Mesothelial cell of epicardium (in vitro differentiated cells): ENCODE data around the gene PCDHB5. TPM values are rescaled to one million over a fixed set of nuclear protein-coding genes. Genes with fewer than 3 reads are reported as not detected.
"Not testable (repeated sequence)": the region's sequence is repeated elsewhere in the genome, so short reads cannot be mapped to it uniquely, and the experiment has no call there.

ENCODE experiments used
- DNase-seq, 2 experiments: peaks; one replicate each; pipeline ENCODE4 v3.0.0; 2021; ENCODE audit warnings: low spot score in 2 of 2; ENCODE audit not compliant: unreplicated experiment in 2 of 2
- H3K27ac Mint-ChIP-seq: 2 replicates; pipeline ENCODE4 v1.8.0; 2021; ENCODE audit warnings: mixed read lengths
- H3K27me3 Mint-ChIP-seq: 2 replicates; pipeline ENCODE4 v1.8.0; 2021; ENCODE audit warnings: low read depth, mixed read lengths
- H3K36me3 Mint-ChIP-seq: 2 replicates; pipeline ENCODE4 v1.8.0; 2021; ENCODE audit warnings: mixed read lengths
- H3K4me1 Mint-ChIP-seq: 2 replicates; pipeline ENCODE4 v1.8.0; 2021; ENCODE audit warnings: mixed read lengths
- H3K4me3 Mint-ChIP-seq: 2 replicates; pipeline ENCODE4 v1.8.0; 2021; ENCODE audit warnings: mild to moderate bottlenecking, moderate library complexity, mixed read lengths
- H3K9me3 Mint-ChIP-seq: 2 replicates; pipeline ENCODE4 v1.8.0; 2021; ENCODE audit warnings: mixed read lengths
- total RNA-seq: library from RNA; stranded (reverse); gene quantifications from 3 replicates; pipeline ENCODE4 v1.2.1, GENCODE V29; 2021
- TF ChIP-seq, protein P1 (sequence below): fragments of 200-600 bp; sonication (generic); IDR thresholded peaks from one replicate; pipeline ENCODE4 v1.5.0; 2021; ENCODE audit warnings: antibody characterized with exemption; ENCODE audit not compliant: unreplicated experiment

PCDHB5 gene
- total RNA-seq, 1 donor from 2014 or later, result 6.0 TPM

DNA sequence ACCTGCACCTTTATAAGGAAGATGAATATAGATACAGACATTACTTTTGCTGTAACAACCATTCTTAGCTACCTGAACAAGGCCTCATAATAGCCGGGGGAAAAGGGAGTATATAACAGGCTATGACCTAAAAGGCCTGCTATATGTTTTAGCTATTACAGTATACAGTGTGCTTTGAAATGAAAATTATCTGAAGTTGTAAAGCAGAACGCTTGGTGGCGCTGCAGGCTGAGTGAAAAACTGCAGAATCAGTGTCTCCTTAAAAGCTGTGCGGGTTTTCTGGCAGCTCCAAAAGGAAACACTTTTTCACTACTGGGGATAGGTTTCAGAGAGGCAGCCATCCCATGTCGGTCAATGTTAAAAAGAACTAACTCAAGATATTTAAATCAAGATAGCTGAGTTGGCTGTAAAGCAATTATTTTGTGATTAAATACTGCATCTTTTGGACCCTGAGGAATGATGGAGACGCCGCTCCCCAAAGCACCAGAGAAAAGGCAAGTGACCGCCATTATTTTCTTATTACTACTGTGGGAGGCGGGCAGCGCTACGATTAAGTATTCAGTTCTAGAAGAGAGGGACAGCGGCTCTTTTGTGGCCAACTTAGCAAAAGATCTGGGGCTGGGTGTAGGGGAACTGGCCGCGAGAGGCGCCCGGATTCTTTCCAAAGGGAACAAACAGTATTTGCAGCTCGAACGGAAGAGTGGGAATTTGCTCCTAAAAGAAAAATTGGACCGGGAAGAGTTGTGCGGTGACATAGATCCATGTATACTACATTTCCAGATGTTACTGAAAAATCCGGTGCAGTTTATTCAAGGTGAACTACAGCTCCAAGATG lies 20.8 kb downstream of the PCDHB5 start:
- no peak overlapping the region for H3K4me3 Mint-ChIP-seq
- DNase-seq, result no peak
- no peak overlapping the region for H3K27ac Mint-ChIP-seq
- H3K36me3 Mint-ChIP-seq, result peaks cover 41% of the 10 kb centered on the region
- no peaks in the 10 kb centered on the region for H3K4me1 Mint-ChIP-seq
- TF ChIP-seq, protein P1, sequence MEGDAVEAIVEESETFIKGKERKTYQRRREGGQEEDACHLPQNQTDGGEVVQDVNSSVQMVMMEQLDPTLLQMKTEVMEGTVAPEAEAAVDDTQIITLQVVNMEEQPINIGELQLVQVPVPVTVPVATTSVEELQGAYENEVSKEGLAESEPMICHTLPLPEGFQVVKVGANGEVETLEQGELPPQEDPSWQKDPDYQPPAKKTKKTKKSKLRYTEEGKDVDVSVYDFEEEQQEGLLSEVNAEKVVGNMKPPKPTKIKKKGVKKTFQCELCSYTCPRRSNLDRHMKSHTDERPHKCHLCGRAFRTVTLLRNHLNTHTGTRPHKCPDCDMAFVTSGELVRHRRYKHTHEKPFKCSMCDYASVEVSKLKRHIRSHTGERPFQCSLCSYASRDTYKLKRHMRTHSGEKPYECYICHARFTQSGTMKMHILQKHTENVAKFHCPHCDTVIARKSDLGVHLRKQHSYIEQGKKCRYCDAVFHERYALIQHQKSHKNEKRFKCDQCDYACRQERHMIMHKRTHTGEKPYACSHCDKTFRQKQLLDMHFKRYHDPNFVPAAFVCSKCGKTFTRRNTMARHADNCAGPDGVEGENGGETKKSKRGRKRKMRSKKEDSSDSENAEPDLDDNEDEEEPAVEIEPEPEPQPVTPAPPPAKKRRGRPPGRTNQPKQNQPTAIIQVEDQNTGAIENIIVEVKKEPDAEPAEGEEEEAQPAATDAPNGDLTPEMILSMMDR, result peak; percentile 32
- no peaks in the 10 kb centered on the region for H3K27me3 Mint-ChIP-seq
- peaks cover 42% of the 10 kb centered on the region for H3K9me3 Mint-ChIP-seq

DNA sequence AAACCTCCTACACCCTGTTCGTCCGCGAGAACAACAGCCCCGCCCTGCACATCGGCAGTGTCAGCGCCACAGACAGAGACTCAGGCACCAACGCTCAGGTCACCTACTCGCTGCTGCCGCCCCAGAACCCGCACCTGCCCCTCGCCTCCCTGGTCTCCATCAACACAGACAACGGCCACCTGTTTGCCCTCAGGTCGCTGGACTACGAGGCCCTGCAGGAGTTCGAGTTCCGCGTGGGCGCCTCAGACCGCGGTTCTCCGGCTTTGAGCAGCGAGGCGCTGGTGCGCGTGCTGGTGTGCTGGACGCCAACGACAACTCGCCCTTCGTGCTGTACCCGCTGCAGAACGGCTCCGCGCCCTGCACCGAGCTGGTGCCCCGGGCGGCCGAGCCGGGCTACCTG lies 22.4 kb downstream of the PCDHB5 start:
- DNase-seq, H3K4me1 Mint-ChIP-seq, H3K27me3 Mint-ChIP-seq, H3K4me3 Mint-ChIP-seq, H3K27ac Mint-ChIP-seq: not testable (repeated sequence)
- Mint-ChIP-seq H3K9me3 (peaks cover 45% of the 10 kb centered on the region), H3K36me3 (peaks cover 32% of the 10 kb centered on the region)

DNA sequence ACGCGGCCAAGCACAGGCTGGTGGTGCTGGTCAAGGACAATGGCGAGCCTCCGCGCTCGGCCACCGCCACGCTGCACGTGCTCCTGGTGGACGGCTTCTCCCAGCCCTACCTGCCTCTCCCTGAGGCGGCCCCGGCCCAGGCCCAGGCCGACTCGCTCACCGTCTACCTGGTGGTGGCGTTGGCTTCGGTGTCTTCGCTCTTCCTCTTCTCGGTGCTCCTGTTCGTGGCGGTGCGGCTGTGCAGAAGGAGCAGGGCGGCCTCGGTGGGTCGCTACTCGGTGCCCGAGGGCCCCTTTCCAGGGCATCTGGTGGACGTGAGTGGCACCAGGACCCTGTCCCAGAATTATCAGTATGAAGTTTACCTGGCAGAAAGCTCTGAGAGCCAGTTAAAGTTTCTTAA lies 22.9 kb downstream of the PCDHB5 start:
- not testable (repeated sequence) for H3K27me3 Mint-ChIP-seq, H3K4me3 Mint-ChIP-seq, DNase-seq, H3K27ac Mint-ChIP-seq, H3K4me1 Mint-ChIP-seq
- Mint-ChIP-seq H3K9me3 (peaks cover 44% of the 10 kb centered on the region), H3K36me3 (peaks cover 28% of the 10 kb centered on the region)

DNA sequence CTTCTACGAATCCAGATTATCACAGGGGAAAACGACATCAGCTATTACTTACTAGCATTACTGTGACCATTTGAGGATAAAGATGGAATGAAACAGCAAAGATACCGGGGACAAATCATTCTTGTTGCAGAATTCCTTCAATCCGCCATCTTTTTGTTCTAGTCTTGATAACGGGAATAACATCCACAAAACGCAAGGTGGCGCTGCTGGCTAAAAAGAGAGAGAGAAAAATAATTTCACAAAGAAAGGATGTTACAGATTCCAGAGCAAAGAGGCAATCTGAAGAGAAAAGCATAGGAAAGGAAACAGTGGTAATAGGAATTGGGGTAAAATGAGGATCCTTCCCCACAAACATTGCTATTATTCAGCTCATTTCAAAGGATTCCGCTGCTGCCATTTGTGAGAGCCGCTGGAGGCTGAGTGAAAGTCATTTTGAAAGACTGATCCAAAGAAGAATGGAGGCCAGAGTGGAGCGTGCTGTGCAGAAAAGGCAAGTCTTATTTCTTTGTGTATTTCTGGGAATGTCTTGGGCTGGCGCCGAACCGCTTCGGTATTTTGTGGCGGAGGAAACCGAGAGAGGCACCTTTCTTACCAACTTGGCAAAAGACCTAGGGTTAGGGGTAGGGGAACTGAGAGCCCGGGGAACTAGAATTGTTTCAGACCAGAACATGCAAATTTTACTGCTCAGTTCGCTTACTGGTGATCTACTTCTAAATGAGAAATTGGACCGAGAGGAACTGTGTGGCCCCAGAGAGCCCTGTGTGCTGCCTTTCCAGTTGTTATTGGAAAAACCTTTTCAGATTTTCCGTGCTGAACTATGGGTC lies 37.6 kb downstream of the PCDHB5 start, which contains the start of gene PCDHB7:
PCDHB7 (plus strand) TSS at position 264 of the 824 bp plus-strand sequence; CDS start at position 456, 192 bp downstream.
- H3K27me3 Mint-ChIP-seq, result peaks cover 1% of the 10 kb centered on the region
- DNase-seq, result no peak
- H3K27ac Mint-ChIP-seq, result no peak within 1 kb of the TSS
- TF ChIP-seq, protein P1, result peak; percentile 47
- no peaks in the 10 kb centered on the region for H3K4me1 Mint-ChIP-seq
- H3K4me3 Mint-ChIP-seq, result no peak within 1 kb of the TSS
- peaks cover 13% of the 10 kb centered on the region for H3K36me3 Mint-ChIP-seq
- H3K9me3 Mint-ChIP-seq, result peaks cover 46% of the 10 kb centered on the region

DNA sequence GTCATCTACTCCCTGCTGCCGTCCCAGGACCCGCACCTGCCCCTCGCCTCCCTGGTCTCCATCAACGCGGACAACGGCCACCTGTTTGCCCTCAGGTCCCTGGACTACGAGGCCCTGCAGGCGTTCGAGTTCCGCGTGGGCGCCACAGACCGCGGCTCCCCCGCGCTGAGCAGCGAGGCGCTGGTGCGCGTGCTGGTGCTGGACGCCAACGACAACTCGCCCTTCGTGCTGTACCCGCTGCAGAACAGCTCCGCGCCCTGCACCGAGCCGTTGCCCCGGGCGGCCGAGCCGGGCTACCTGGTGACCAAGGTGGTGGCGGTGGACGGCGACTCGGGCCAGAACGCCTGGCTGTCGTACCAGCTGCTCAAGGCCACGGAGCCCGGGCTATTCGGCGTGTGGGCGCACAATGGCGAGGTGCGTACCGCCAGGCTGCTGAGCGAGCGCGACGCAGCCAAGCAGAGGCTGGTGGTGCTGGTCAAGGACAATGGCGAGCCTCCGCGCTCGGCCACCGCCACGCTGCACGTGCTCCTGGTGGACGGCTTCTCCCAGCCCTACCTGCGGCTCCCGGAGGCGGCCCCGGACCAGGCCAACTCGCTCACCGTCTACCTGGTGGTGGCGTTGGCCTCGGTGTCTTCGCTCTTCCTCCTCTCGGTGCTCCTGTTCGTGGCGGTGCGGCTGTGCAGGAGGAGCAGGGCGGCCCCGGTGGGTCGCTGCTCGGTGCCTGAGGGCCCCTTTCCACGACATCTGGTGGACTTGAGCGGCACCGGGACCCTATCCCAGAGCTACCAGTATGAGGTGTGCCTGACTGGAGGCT lies 39.5 kb downstream of the PCDHB5 start:
- not testable (repeated sequence) for H3K27me3 Mint-ChIP-seq, H3K27ac Mint-ChIP-seq, H3K4me1 Mint-ChIP-seq, DNase-seq, H3K36me3 Mint-ChIP-seq, H3K4me3 Mint-ChIP-seq
- peaks cover 31% of the 10 kb centered on the region for H3K9me3 Mint-ChIP-seq

DNA sequence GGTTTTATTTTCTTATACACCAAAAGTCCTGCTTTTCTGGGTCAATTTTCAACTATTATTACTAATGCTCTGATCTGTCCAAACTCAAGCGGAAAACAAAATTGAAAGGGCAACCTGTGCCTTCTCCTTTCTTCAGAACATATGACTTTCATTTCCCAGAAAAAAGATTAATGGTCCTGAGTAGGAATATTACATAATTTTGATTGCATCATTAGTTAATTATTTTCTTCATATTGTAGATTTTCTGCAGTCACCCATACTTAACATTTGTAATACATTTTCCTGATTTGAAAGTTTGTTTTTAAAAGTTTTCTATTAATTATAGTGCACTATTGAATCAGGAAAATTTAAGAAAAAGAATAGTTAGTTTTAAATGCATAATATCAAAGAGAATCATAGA lies 40.9 kb downstream of the PCDHB5 start:
- H3K27me3 Mint-ChIP-seq, result no peaks in the 10 kb centered on the region
- H3K27ac Mint-ChIP-seq, result no peak overlapping the region
- H3K9me3 Mint-ChIP-seq, result peaks cover 28% of the 10 kb centered on the region
- no peak for DNase-seq
- no peaks in the 10 kb centered on the region for H3K4me1 Mint-ChIP-seq
- H3K4me3 Mint-ChIP-seq, result no peak overlapping the region
- peaks cover 10% of the 10 kb centered on the region for H3K36me3 Mint-ChIP-seq
- TF ChIP-seq, protein P1, result no peak

DNA sequence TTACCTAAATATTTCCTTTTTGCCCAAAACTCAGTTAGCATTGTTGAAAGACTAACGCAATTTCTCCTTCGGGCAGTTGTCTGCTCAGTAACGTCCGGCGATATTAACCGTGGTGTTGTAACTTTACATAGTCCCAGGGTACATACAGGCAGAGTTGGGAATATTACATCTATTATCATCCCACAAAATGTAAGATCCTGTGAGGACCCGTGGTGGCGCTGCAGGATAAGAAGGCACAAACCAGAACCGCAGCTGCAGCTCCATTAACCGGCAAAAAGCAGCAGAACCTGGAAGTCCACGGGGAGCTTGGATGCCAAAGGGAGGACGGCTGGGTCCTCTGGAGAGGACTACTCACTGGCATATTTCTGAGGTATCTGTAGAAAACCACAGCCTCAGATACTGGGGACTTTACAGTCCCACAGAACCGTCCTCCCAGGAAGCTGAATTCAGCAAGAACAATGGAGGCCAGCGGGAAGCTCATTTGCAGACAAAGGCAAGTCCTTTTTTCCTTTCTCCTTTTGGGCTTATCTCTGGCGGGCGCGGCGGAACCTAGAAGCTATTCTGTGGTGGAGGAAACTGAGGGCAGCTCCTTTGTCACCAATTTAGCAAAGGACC lies 42.7 kb downstream of the PCDHB5 start, which contains the start of gene PCDHB8:
PCDHB8 (plus strand) TSS at position 214 of the 615 bp plus-strand sequence; CDS start at position 459, 245 bp downstream.
- Mint-ChIP-seq H3K9me3 (peaks cover 31% of the 10 kb centered on the region), H3K36me3 (peaks cover 20% of the 10 kb centered on the region)
- H3K27me3 Mint-ChIP-seq, H3K27ac Mint-ChIP-seq, H3K4me3 Mint-ChIP-seq, DNase-seq, H3K4me1 Mint-ChIP-seq: not testable (repeated sequence)

DNA sequence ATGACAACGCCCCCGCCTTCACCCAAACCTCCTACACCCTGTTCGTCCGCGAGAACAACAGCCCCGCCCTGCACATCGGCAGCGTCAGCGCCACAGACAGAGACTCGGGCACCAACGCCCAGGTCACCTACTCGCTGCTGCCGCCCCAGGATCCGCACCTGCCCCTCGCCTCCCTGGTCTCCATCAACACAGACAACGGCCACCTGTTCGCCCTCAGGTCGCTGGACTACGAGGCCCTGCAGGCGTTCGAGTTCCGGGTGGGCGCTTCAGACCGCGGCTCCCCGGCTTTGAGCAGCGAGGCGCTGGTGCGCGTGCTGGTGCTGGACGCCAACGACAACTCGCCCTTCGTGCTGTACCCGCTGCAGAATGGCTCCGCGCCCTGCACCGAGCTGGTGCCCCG lies 44.4 kb downstream of the PCDHB5 start:
- DNase-seq, H3K4me1 Mint-ChIP-seq, H3K27ac Mint-ChIP-seq, H3K4me3 Mint-ChIP-seq, H3K27me3 Mint-ChIP-seq: not testable (repeated sequence)
- Mint-ChIP-seq H3K9me3 (peaks cover 31% of the 10 kb centered on the region), H3K36me3 (peaks cover 24% of the 10 kb centered on the region)

DNA sequence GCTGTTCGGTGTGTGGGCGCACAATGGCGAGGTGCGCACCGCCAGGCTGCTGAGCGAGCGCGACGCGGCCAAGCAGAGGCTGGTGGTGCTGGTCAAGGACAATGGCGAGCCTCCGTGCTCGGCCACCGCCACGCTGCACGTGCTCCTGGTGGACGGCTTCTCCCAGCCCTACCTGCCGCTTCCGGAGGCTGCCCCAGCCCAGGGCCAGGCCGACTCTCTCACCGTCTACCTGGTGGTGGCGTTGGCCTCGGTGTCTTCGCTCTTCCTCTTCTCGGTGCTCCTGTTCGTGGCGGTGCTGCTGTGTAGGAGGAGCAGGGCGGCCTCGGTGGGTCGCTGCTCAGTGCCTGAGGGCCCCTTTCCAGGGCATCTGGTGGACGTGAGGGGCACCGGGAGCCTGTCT lies 44.9 kb downstream of the PCDHB5 start:
- H3K27me3 Mint-ChIP-seq, H3K27ac Mint-ChIP-seq, H3K4me1 Mint-ChIP-seq, DNase-seq, H3K4me3 Mint-ChIP-seq: not testable (repeated sequence)
- Mint-ChIP-seq H3K36me3 (peaks cover 30% of the 10 kb centered on the region), H3K9me3 (peaks cover 35% of the 10 kb centered on the region)
